ENCODE measurements around the gene ZNF784.

ZNF784 gene, protein sequence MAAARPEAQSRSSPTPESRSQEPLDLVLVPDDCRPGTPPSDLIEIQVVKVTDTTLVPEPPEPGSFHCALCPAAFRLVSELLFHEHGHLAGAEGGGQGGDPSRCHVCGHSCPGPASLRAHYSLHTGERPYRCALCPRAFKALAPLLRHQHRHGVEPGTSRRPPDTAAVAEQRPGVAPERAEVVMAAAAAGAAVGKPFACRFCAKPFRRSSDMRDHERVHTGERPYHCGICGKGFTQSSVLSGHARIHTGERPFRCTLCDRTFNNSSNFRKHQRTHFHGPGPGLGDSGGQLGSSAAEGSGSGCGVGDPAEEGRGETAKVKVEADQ

DNA sequence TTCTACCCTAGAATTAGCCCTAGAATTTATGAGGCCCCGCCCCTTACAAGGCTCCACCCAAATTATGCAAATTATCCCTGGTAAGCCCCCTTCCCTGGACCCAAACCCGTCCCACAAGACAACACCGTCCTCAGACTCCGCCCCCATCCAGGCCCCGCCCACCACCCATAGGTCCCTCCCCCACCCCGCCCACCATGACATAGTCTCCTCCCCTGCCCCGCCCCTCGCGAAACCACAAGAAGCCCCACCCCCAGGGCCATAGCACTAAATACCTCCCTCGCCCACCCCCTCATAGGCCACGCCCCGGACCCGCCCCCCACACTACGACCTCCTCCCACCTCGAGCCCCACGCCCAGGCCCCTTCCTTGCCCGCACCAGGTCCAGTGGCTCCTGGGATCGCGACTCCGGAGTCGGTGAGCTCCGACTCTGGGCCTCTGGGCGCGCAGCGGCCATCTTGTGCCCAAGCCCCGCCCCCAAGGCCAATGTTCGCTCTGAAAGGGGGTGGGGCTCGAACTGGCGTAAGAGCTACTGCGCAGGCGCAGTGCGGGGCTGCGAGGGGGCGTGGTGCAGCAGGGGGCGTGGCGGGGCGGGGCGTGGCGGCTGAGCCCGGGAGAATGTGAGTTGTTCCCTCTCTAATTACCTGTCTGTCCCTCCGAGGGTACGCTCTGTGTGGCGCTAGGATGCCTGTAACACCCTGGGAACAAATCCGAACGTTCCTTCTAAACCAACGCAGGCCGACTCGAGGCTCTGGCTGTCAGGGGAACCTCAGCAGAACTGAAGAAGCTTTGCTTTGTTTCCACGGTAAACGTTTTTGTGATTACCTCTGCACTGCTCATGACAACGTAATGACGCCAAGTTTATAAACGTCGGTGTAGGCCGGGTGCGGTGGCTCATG lies at the start of gene ZNF784:
Gene ZNF784, minus strand, starts transcription at position 458 of the 895 bp plus-strand sequence. Its CDS starts 5 bp downstream, at position 453.
- FAIRE-seq: no peak

- no peak for FAIRE-seq
These were observed 49.5 kb upstream of the ZNF784 start for GRCh38 chr19:55673889-55674288.

GRCh38 chr19:55673465-55673864 lies 49.1 kb upstream of the ZNF784 start:
- no peak for FAIRE-seq

DNA sequence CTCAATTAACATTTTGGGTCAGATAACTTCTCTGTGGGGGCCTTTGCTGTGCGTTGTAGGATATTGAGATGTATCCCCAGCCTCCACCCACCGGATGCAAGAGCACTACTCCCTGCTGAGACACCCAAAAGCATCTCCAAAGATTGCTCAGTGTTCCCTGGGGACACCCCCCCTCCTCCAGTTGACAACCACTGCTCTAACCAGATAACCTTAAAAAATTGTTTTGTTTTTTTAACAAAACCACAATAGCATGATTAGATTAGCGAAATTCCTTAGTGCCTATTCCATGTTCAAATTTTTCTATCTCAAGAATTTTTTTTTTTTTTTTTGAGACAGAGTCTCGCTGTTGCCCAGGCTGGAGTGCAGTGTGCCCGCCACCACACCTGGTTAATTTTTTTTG lies 48.1 kb upstream of the ZNF784 start:
- no peak for FAIRE-seq

DNA sequence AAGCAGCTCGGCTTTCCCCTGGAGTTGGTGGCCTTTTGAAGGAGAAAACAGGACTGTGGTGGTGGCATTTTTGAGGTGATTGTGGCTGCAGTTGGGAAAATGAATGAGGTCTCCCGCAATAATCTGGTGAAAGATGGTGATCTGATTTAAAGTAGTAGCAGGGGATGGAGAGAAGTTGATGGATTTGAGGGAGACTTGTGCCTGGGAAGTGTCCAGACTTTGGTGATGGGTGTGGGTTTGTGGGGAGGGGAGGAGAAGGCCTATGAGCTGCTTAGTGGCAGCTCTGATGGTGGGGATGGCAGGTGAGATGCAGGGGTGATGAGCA lies 46.6 kb upstream of the ZNF784 start:
- FAIRE-seq: no peak

- no peak for FAIRE-seq
These were observed 46.1 kb upstream of the ZNF784 start for GRCh38 chr19:55670280-55671053.

GRCh38 chr19:55669418-55670279 lies 45.3 kb upstream of the ZNF784 start:
- FAIRE-seq: no peak

GRCh38 chr19:55668603-55669348 lies 44.4 kb upstream of the ZNF784 start:
- no peak for FAIRE-seq

DNA sequence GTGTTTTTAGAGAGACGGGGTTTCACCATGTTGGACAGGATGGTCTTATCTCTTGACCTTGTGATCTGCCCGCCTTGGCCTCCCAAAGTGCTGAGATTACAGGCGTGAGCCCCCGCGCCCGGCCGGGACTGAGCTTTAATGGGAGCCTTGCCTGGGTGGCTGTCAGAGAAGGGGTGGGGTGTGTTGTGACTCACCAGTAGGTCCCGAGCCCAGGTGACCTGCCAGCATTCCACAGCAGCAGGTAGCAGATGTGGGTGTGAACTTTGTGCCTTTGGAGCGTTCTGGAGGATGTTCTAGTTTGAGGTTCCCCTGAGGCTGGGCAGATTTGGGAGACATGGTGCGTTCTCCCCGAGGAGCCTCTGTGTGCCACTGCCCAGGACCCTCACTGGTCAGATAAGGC lies 43.6 kb upstream of the ZNF784 start:
- no peak for FAIRE-seq

DNA sequence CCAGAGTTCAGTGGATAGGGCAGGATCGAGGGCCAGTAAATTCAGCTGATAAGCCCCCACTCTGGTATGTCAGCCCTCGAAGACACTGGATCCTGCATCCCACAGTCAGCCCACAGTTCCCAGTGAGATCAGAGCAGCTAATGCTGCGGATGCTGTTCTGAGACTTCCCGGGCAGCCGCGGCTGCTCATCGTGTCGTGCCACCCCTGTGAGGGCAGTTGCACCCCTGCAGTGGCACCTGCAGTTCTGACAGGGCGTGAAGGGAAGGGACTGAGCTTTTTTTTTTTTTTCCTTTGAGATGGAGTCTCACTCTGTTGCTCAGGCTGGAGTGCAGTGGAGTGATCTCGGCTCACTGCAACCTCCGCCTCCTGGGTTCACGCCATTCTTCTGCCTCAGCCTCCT lies 43.1 kb upstream of the ZNF784 start:
- FAIRE-seq: no peak

DNA sequence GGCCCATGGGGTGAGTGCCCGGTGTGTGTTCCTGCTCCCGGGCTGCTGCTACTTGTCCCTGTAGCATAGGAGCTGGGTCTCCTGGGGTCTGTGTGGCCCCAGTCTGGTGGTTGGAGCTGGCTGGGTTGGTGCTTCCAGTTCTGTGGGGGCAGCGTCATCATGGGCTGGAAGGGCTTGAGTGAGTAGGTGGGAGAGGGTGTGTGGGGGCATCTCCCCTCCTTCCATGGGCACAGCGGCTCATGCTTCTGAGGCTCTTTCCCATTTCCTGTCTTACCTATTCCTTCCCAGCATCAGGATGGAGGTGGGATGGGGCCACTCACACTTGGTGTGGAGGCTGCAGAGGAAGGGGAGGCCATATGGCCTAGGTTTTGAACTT lies 42.6 kb upstream of the ZNF784 start:
- no peak for FAIRE-seq

DNA sequence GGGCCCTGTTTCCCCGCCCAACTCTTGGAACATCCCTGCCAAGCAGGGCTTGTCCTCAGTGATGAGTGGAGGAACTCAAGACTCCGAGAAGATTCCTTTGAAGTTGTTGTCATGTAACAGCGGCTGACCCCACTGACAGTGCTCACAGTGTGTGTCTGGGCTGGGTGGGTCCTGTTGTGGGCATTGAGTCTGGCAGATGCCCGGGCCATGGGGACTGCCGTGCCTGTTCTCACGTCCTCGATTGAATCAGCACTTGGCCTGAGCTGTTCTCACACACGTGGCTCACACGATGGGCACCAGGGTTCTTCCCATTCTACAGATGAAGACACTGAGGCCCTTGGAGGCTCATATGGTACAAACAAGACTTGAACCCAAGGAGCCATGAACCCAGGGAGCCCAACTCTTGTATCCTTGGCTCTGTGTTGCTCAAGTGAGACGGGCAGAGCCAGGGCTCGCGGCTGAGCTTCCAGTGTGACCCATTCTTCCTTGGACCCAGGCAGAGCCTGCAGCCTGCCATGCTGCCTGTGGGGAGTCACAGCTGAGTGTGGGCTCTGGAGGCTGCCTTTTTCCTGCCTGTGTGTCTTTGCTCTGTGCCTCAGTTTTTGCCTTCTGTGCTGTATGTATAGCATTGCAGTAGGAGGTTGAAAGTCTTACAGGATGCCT lies 42.1 kb upstream of the ZNF784 start:
- no peak for FAIRE-seq

DNA sequence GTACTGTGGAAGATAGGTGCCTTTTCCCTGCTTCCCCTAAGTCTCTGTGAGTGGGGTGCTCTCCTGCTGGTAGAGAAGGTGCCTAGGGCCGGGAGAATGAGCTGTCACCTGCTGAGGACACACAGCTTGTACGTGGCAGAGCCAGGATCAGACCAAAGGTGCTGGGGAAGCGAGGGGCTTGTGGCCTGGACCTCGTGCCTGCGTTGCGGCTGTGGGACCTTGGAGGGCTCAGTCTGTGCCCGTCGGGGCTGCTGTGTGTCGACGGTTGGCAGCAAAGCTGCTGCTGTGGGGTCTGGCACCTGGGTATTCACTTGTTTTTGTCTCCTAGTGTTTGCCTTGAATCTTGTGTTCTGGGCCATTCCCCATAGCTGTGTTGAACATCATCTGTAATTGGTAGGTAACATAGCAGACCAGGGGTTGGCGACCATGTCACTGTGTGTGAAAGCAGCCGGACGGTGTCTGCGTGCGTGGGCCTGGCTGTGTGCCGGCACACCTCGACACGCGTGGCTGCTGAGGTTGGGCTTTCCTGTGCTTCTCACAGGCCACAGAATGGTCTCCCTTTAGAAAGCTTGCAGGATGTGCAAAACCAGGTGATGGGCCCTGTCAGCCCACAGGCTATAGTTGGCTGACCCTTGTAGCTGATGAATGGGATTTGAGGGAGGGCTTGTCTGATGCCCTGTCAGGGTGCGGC lies 39.6 kb upstream of the ZNF784 start:
- FAIRE-seq: no peak

DNA sequence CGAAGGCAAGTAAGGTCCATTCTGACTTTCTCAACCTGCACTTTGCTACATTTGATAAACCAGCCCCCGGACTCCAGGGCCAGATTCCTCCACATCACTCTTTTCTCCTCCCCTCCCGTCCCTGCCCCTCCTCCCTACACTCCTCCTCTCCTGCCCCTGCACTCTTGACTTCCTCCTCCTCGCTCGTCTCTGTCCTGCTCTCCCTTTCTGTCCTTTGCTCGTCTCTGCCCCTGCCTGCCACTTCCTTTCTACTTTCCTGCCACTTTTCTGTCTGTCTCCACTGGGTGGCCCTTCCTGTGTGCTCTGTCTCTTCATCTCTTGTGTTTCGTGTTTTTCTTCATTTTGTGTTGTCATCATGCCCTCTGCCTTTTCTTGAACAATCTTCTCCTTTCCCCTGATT lies 37.5 kb upstream of the ZNF784 start:
- FAIRE-seq: no peak

DNA sequence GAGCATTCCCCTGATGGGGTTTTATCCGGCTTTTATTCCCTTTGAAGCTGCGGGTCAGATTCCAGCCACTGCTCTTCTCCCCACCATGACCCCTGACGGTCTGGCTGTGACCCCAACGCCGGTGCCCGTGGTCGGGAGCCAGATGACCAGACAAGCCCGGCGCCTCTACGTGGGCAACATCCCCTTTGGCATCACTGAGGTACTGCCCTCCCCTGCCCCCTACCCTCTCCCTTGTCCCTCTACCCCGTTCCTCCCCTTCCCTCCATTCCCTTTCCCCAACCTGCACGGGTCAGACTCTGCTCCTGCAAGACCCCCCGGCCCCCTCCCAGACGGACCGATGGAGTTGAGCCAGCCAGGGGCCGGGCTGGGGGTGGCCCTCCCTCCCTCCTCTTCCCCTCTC lies 36.6 kb upstream of the ZNF784 start:
- no peak for FAIRE-seq

- FAIRE-seq: no peak
These were observed 36.0 kb upstream of the ZNF784 start for GRCh38 chr19:55660404-55660803.

DNA sequence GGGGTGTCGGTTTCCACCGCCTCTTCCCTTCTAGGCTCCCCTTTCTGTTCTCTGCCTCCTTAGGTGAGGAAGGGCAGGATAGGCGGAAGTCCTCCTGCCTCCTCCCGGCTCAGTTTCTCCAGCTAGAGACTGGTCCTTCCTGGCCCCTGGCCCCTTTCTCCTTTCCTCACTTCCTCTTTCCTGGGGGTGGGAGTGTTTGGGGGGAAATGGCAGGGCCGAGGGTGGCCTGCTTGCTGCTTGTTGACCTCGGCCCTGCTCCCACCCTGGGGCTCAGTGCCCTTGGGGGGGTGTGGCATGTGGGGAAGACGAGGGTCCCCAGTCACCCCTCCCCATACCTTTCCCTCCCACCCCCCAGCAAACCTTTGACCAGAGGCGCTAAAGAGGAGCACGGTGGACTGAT lies 35.5 kb upstream of the ZNF784 start:
- no peak for FAIRE-seq

- no peak for FAIRE-seq
These were observed 34.6 kb upstream of the ZNF784 start for GRCh38 chr19:55658846-55659459.

DNA sequence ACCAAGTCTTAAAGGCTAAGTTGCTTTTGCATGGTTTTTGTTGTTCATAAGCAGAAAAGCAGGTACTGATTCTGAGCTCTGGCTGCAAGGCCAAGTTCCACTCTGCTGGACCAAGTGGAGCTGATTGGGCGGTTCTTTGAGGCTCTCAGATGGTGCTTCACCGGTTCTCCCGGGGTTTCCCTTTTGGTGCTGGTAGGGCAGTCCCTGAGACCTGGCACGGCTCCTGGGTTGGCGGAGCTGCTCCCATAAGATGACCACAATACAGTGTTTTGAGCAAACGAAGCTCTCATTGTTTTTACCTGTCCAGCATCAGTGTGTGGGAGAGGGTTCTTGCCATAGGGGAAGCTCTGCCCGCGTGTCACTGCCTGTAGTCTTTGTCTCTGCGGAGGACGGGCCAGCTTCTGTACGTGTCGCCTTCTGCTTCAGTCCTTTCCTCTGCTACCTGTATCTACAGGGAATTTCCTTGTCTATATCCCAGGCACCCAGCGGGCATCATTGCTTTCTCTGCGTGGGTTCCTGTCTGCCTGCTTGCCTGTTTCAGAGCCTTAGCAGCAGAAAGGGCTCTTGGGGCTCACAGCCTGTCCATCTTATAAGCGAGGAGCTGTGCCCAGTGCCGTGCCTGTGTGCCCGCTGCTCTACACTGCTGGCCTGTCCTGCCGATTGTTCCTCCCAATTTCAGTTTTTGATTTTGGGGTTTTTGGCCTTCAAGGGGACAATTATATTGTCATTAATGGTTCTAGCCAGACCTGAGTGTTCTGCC lies 32.8 kb upstream of the ZNF784 start:
- FAIRE-seq: no peak
